ENCODE data around the gene UGT1A1. TPM values are rescaled to one million over a fixed set of nuclear protein-coding genes. Genes with fewer than 3 reads are reported as not detected.

Gene UGT1A1
- total RNA-seq, 2 donors from 2014 or later: 0.11 to 0.32 TPM

DNA sequence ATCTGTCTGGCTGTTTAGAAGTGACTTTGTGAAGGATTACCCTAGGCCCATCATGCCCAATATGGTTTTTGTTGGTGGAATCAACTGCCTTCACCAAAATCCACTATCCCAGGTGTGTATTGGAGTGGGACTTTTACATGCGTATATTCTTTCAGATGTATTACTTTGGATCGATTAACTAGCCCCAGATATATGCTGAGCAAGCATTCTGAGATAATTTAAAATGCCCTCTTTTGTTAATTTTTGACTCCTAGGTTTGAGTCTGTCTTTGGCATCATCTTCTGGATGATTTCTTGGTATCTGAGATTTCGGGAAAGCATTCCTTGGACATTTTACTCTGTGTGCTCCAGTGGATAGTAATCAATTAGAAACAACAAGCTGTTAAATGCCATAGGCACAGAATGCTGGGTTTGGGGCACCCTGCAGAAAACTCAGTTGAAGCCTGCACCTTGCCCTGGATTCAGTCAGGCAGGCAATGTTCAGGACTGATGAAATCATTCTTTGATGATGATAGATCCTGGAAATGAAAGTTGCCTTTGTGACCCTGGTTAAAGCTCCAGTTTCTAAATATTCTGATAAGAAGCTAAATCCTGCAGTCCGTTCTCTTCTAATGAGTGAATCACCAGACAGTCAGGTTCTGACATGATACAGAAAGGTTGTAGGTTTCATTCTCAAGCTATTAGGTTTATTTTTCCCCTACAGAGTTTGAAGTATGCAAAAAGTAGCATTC, 1.1 kb downstream of the UGT1A1 start:
- TF ChIP-seq POLR2AphosphoS5 (IDR thresholded peaks at IDR 0.05): no peak
- TF ChIP-seq POLR2A (IDR thresholded peaks at IDR 0.05): no peak
- TF ChIP-seq, protein P1, sequence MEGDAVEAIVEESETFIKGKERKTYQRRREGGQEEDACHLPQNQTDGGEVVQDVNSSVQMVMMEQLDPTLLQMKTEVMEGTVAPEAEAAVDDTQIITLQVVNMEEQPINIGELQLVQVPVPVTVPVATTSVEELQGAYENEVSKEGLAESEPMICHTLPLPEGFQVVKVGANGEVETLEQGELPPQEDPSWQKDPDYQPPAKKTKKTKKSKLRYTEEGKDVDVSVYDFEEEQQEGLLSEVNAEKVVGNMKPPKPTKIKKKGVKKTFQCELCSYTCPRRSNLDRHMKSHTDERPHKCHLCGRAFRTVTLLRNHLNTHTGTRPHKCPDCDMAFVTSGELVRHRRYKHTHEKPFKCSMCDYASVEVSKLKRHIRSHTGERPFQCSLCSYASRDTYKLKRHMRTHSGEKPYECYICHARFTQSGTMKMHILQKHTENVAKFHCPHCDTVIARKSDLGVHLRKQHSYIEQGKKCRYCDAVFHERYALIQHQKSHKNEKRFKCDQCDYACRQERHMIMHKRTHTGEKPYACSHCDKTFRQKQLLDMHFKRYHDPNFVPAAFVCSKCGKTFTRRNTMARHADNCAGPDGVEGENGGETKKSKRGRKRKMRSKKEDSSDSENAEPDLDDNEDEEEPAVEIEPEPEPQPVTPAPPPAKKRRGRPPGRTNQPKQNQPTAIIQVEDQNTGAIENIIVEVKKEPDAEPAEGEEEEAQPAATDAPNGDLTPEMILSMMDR (IDR thresholded peaks at IDR 0.05): no peak
- WGBS: 89% methylated on average over 4 of the region's 4 CpGs

DNA sequence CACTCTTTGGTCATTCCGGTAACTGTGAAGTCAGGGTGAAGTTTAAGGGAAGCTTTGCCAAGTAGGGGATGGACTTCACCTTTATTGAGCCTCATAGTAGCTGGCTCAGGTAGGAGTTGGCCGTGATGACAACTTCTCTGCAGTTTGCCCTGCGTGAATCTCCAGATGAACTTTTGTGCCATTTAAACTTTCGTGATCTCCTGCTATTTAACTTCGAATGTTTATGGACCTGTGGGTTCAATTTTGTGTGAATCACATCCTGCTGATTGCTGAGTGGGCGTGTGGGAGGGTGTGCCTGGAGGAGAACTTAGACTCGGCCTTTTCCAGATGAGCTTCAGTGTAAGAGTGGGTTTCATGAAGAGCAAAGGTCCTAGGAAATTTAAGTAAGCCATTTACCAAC, 4.2 kb downstream of the UGT1A1 start:
- Histone ChIP-seq H3K27ac (no peak overlapping the region), H3K36me3 (no peaks in the 10 kb centered on the region), H3K9me3 (no peaks in the 10 kb centered on the region), H3K4me3 (no peak overlapping the region), H3K4me1 (replicated peaks) (no peaks in the 10 kb centered on the region), H3K27me3 (replicated peaks; ENCODE audit: insufficient read depth) (no peaks in the 10 kb centered on the region)
- 61% methylated on average over 7 of the region's 7 CpGs for WGBS
- TF ChIP-seq POLR2A (IDR thresholded peaks at IDR 0.05) (no peak), POLR2AphosphoS5 (IDR thresholded peaks at IDR 0.05) (no peak)
- TF ChIP-seq, protein P1 (IDR thresholded peaks at IDR 0.05): no peak
- no peak for DNase-seq (ENCODE audit: low spot score)
- intact Hi-C loops (cut with DNase I): no loop called here

More for the DNA sequence above, 1.1 kb downstream of the UGT1A1 start:
- Histone ChIP-seq H3K9me3 (no peaks in the 10 kb centered on the region), H3K36me3 (no peaks in the 10 kb centered on the region), H3K4me3 (no peak overlapping the region), H3K4me1 (replicated peaks) (no peaks in the 10 kb centered on the region), H3K27me3 (replicated peaks; ENCODE audit: insufficient read depth) (no peaks in the 10 kb centered on the region), H3K27ac (no peak overlapping the region)
- intact Hi-C loops (cut with DNase I): no loop called here
- no peak for DNase-seq (ENCODE audit: low spot score)

DNA sequence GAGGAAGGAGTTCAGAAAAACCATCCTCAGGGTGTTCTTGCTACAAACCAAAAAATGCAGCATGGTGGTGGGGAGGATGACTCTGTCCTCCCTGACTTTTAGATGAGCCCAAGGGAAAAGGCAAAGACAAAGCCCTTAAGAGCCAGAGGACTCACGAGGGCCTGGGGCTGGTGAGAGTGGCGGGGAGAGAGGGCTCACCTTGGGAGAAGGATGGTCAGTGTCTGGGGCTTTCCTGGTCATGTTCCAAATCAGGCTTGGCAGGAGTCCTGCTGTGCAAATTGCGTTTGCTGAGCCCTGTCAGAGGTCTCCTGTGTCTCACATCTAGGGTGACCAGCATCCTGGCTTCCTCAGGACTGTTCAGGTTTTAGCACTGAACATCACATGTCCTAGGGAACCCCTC, 4.7 kb downstream of the UGT1A1 start:
- no peaks in the 10 kb centered on the region for H3K4me1 ChIP-seq (replicated peaks)
- H3K4me3 ChIP-seq: no peak overlapping the region
- H3K36me3 ChIP-seq: no peaks in the 10 kb centered on the region
- intact Hi-C loops (cut with DNase I): no loop called here
- no peaks in the 10 kb centered on the region for H3K9me3 ChIP-seq
- H3K27me3 ChIP-seq (replicated peaks; ENCODE audit: insufficient read depth): no peaks in the 10 kb centered on the region
- WGBS: 42% methylated on average over 3 of the region's 3 CpGs
- DNase-seq (ENCODE audit: low spot score): no peak
- no peak overlapping the region for H3K27ac ChIP-seq
- no peak for TF ChIP-seq POLR2AphosphoS5 (IDR thresholded peaks at IDR 0.05)

DNA sequence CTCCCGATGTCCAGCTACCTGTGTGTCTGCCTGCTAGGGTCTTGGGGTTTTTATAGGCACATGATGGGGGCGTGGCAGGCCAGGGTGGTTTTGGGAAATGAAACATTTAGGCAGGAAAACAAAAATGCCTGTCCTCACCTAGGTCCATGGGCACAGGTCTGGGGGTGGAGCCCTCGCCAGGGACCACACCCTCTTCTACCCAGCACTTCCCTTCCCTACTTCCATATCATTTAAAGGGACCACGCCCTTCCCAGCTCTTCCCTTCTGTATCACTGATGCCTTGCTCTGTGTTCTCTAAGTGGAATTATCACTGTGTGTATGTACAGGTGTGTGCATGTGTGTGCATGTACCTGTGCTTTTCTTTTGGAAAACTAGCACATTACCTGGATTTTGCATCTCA, 6.3 kb downstream of the UGT1A1 start:
- 83% methylated on average over 4 of the region's 4 CpGs for WGBS
- TF ChIP-seq, protein P1 (IDR thresholded peaks at IDR 0.05): no peak
- TF ChIP-seq POLR2A (IDR thresholded peaks at IDR 0.05) (no peak), POLR2AphosphoS5 (IDR thresholded peaks at IDR 0.05) (no peak)
- DNase-seq (ENCODE audit: low spot score): no peak

DNA sequence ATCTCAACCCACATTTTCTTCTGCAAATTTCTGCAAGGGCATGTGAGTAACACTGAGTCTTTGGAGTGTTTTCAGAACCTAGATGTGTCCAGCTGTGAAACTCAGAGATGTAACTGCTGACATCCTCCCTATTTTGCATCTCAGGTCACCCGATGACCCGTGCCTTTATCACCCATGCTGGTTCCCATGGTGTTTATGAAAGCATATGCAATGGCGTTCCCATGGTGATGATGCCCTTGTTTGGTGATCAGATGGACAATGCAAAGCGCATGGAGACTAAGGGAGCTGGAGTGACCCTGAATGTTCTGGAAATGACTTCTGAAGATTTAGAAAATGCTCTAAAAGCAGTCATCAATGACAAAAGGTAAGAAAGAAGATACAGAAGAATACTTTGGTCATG, 8.0 kb downstream of the UGT1A1 start:
- WGBS: 82% methylated on average over 4 of the region's 4 CpGs
- Histone ChIP-seq H3K36me3 (no peaks in the 10 kb centered on the region), H3K27me3 (replicated peaks; ENCODE audit: insufficient read depth) (no peaks in the 10 kb centered on the region), H3K4me3 (no peak overlapping the region), H3K4me1 (replicated peaks) (no peaks in the 10 kb centered on the region), H3K27ac (no peak overlapping the region), H3K9me3 (no peaks in the 10 kb centered on the region)
- intact Hi-C loops (cut with DNase I): no loop called here
- no peak for DNase-seq (ENCODE audit: low spot score)
- TF ChIP-seq, protein P1 (IDR thresholded peaks at IDR 0.05): no peak
- TF ChIP-seq POLR2A (IDR thresholded peaks at IDR 0.05) (no peak), POLR2AphosphoS5 (IDR thresholded peaks at IDR 0.05) (no peak)

More for the DNA sequence above, 6.3 kb downstream of the UGT1A1 start:
- Histone ChIP-seq H3K27ac (no peak overlapping the region), H3K9me3 (no peaks in the 10 kb centered on the region), H3K4me1 (replicated peaks) (no peaks in the 10 kb centered on the region), H3K4me3 (no peak overlapping the region), H3K27me3 (replicated peaks; ENCODE audit: insufficient read depth) (no peaks in the 10 kb centered on the region), H3K36me3 (no peaks in the 10 kb centered on the region)
- intact Hi-C loops (cut with DNase I): no loop called here

Measured in prostate gland (tissue), 2 donors.